ENCODE measurements around the gene MRPL49. TPM values are rescaled to one million over a fixed set of nuclear protein-coding genes. Genes with fewer than 3 reads are reported as not detected.

The MRPL49 gene
- total and polyA plus RNA-seq, 2 of the 13 experiments (the other 11 are each of a cell fraction or from before 2014, with no cell fraction given) = 39.2 to 53.3 TPM

DNA sequence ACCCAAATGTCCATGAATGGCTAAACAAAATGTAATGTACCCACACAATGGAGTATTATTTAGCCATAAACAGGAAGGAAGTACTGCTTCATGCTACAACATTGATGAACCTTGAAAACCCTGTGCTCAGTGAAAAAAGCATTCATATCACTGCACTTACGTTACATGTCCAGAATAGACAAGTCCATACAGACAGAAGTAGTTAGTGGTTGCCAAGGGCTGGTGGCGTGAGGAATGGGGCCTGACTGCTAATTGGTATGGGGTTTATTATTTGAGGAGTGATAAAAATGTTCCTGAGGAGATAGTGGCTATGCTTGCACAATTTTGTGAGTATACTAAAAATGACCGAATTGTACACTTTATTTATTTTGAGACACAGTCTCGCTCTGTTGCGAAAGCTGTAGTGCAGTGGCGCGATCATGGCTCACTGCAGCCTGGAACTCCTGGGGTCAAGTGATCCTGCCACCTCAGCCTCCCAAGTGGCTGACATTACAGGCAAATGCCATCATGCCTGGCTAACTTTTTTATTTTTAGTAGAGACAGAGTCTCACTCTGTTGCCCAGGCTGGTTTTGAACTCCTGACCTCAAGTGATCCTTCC, 19.9 kb downstream of the MRPL49 start:
- no peaks in the 10 kb centered on the region for H3K79me2 ChIP-seq (ENCODE audit: insufficient read depth, low read length)
- peak; percentile 71 for FAIRE-seq
- no peak overlapping the region for H3K9ac ChIP-seq (ENCODE audit: insufficient read depth, low read depth, low read length)
- peak overlapping the region; percentile 54 for H3K4me2 ChIP-seq (ENCODE audit: low read depth, low read length)
- CTCF ChIA-PET (ENCODE audit: low intra/inter-chr PET ratio, low total read pairs) = no interaction called here
- H3K4me3 ChIP-seq (replicated peaks in 1 of 3; ENCODE audit: insufficient read depth in 1 of 3, low read depth in 2 of 3, low read length in 3 of 3) = peak overlapping the region in 1 of 3 experiments; percentile 13; a peak in 1 of 6 replicates
- 2% methylated on average over 7 of the region's 7 CpGs for WGBS (ENCODE audit: low lambda C conversion rate)
- H3K36me3 ChIP-seq (replicated peaks in 1 of 2; ENCODE audit: control insufficient read depth in 1 of 2, insufficient read depth in 2 of 2, low read length in 2 of 2) = no peaks in the 10 kb centered on the region
- H3K27ac ChIP-seq (ENCODE audit: extremely low read length, insufficient read depth, low read length) = no peak overlapping the region
- H2AFZ ChIP-seq (ENCODE audit: low read length) = no peak overlapping the region
- ATAC-seq = peak; percentile 55
- in situ Hi-C loops (cut with HindIII; ENCODE audit: extremely low pct_ligation_motif_present, low pct_unique_long_range_greater_than_20kb) = no loop called here
- no TSS peak for BruUV-seq (replicated peaks)
- H4K20me1 ChIP-seq (ENCODE audit: insufficient read depth, low read length) = no peaks in the 10 kb centered on the region
- DNase-seq (ENCODE audit: low spot score) = no peak
- POLR2A ChIA-PET = interaction anchor here (1.1 kb wide), 1 partner anchor 20 kb away, joined by 6 read pairs; the partner anchor contains the start of genes FAU and MRPL49
- peaks cover 39% of the 10 kb centered on the region for H3K4me1 ChIP-seq (ENCODE audit: insufficient read depth, low read length)
- H3K9me3 ChIP-seq (ENCODE audit: low read length) = no peaks in the 10 kb centered on the region
- intact Hi-C loops (cut with micrococcal nuclease; ENCODE audit: unreplicated experiment) = no loop called here
- no peaks in the 10 kb centered on the region for H3K27me3 ChIP-seq (ENCODE audit: control insufficient read depth in 1 of 2, insufficient read depth in 2 of 2, low read length in 2 of 2)
- no peak for TF ChIP-seq ZBTB4 (CRISPR knock-in tag; IDR thresholded peaks at IDR 0.05; ENCODE audit: borderline replicate concordance)
- TF ChIP-seq BCL6 (CRISPR knock-in tag; IDR thresholded peaks at IDR 0.05) = peak; percentile 12; the same call in 1 of the 2 replicates
- peak; percentile 75 for TF ChIP-seq ZNF12 (CRISPR knock-in tag; IDR thresholded peaks at IDR 0.05)
- no peak for TF ChIP-seq ZNF552 (CRISPR knock-in tag; IDR thresholded peaks at IDR 0.05; ENCODE audit: borderline replicate concordance)
- no peak for TF ChIP-seq POLR2AphosphoS2 (IDR thresholded peaks at IDR 0.05; ENCODE audit: low read depth, low read length)
- TF ChIP-seq TEF (CRISPR knock-in tag; IDR thresholded peaks at IDR 0.05) = no peak
- TF ChIP-seq ARNTL (CRISPR knock-in tag; IDR thresholded peaks at IDR 0.05) = no peak
- TF ChIP-seq ZNF570 (CRISPR knock-in tag; IDR thresholded peaks at IDR 0.05; ENCODE audit: borderline replicate concordance) = no peak
- TF ChIP-seq HOXA7 (CRISPR knock-in tag; IDR thresholded peaks at IDR 0.05) = no peak
- TF ChIP-seq ZNF382 (CRISPR knock-in tag; IDR thresholded peaks at IDR 0.05; ENCODE audit: borderline replicate concordance) = no peak
- 0 out of 2 replicates have a peak, but pooled peaks have one; percentile 17 for TF ChIP-seq SALL1 (CRISPR knock-in tag; IDR thresholded peaks at IDR 0.05)
- TF ChIP-seq ATF7 (IDR thresholded peaks at IDR 0.05) = no peak
- no peak for TF ChIP-seq ATF7 (CRISPR knock-in tag; IDR thresholded peaks at IDR 0.05)
- TF ChIP-seq, protein P1, sequence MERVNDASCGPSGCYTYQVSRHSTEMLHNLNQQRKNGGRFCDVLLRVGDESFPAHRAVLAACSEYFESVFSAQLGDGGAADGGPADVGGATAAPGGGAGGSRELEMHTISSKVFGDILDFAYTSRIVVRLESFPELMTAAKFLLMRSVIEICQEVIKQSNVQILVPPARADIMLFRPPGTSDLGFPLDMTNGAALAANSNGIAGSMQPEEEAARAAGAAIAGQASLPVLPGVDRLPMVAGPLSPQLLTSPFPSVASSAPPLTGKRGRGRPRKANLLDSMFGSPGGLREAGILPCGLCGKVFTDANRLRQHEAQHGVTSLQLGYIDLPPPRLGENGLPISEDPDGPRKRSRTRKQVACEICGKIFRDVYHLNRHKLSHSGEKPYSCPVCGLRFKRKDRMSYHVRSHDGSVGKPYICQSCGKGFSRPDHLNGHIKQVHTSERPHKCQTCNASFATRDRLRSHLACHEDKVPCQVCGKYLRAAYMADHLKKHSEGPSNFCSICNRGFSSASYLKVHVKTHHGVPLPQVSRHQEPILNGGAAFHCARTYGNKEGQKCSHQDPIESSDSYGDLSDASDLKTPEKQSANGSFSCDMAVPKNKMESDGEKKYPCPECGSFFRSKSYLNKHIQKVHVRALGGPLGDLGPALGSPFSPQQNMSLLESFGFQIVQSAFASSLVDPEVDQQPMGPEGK (CRISPR knock-in tag; IDR thresholded peaks at IDR 0.05) = 0 out of 2 replicates have a peak, but pooled peaks have one; percentile 9
- no peak for TF ChIP-seq TFAP4 (IDR thresholded peaks at IDR 0.05; ENCODE audit: borderline replicate concordance, low read depth)
- TF ChIP-seq TEAD3 (CRISPR knock-in tag; optimal IDR thresholded peaks at IDR 0.05; ENCODE audit: borderline replicate concordance) = no peak
- TF ChIP-seq SPEN (CRISPR knock-in tag; IDR thresholded peaks at IDR 0.05; ENCODE audit: low read depth) = no peak
- TF ChIP-seq MAFG (CRISPR knock-in tag; IDR thresholded peaks at IDR 0.05) = no peak
- peak; percentile 52 for TF ChIP-seq GATAD2A (CRISPR knock-in tag; IDR thresholded peaks at IDR 0.05)
- TF ChIP-seq CEBPB (IDR thresholded peaks at IDR 0.05; ENCODE audit: borderline replicate concordance, low read depth, low read length) = peak; percentile 79

Data from HepG2 (cell line).